ENCODE measurements around the gene OLFM2.
"Not testable (repeated sequence)": the region's sequence is repeated elsewhere in the genome, so short reads cannot be mapped to it uniquely, and the experiment has no call there.

OLFM2 gene

DNA sequence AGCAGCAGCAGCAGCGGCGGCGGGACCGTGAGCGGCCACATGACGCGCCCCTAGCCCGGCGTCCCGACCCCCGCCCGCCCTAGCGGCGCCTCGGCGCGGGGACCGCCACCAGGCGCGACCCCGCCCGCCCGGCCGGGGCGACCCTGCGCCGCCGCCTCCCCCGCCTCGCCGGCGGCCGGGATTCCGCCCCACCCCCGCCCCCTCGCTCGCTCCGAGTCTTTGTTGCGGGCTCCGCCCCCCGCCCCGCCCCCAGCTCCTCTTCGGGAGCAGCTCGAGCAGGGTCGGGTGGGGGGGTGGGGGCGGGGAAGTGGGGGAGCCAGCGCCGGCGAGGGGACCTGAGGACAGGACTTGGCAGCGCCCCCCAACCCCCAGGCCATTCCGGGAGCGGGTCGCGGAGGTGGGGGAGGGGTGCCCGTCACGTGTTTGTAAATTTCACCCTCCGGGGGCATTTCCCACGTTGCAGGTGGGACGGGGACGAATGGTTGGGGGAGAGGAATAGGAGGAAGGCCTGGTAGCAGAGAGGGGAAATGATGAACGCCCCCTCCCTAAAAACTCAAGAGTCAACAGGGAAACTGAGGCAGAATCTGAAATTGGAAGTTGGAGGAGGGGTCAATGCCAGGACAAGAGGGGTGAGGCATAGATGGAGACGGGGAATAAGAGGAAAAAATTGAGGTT is at the start of gene OLFM2:
Gene OLFM2 (minus strand): TSS at position 190 of the 675 bp plus-strand sequence. CDS start 149 bp downstream, at position 41.
- no peak for DNase-seq (ENCODE audit: low read depth)

DNA sequence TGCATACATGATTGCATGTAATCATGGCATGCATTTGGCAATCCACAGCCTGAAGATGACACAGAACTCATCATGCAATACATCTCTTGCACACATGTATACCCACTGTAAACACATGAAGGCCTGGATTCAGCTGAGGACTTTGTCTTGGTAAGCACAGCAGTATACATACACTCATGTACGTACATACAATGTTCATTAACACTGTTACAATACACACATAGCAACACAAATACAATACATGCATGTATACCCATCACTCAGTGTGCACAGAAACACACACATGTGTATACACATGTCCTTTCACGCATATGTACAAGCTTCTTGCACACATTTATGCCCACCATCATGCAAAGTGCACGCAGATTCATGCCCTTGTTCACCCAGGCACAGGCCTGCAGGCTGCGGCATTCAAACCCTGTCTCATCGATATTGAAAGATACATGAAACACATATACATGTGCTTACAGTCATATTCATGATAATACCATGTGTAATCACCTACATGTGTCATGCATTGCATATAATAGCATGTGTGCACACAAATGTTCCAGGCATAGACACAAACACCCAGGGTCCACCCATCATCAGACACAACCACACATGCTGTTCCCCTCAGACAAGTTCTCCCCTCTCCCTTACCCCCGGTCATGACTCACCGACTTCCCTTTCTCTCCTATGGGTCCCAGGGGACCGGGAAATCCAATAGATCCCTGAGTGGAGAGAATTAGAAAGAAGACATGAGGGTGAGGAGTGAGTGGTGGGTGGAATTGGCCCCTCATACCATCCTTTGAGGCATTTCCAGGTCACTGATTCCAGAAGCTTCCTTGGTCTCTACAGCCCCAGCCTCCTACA is 45.3 kb upstream of the OLFM2 start:
- DNase-seq (ENCODE audit: low read depth), result no peak

DNA sequence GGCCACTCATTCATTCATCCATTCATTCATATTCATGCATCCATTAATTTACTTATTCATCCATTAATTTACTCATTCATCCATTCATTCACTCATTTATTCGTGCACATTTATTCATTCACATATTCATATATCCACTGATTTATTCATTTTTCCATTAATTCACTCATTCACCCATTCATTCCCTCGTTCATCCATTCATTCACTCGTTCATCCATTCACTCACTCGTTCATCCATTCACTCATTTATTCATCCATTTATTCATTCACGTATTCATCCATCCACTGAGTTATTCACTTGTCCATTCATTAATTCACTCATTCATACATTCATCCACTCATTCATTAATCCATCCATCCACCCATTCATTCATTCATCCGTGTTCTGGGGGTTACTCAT is 35.8 kb upstream of the OLFM2 start:
- DNase-seq (ENCODE audit: low read depth), result no peak

DNA sequence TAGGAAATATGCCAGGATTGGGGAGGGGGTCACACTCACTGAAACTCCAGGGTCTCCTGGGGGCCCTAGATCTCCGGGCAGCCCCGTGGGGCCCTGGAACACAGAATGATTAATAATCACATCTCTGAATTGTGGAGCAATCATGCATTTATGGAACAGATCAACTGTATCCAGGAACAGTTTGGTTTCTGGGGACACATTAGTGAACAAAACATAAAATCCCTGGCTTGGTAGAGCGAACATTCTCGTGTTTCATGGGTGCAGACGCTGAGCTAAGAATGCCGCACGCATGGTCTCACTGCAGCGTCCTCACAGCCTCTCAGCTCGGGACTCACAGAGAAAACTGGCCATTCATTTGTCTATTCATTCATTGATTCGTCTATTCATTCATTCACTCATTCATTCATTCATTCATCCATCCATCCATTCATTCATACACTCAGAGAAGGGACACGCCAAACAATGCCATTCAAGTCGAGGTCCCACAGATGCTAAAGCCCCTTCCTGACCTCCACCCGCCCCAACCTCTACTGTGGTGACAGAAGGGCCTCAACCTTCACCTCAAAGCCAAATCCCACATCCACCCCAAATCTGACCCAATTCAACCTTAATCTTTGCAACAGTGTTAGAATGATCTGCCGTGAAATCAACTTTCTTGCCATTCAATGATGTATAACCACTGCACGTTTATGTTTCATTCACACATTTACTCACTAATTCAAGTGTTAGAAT is 35.0 kb upstream of the OLFM2 start:
- DNase-seq (ENCODE audit: low read depth), result no peak

DNA sequence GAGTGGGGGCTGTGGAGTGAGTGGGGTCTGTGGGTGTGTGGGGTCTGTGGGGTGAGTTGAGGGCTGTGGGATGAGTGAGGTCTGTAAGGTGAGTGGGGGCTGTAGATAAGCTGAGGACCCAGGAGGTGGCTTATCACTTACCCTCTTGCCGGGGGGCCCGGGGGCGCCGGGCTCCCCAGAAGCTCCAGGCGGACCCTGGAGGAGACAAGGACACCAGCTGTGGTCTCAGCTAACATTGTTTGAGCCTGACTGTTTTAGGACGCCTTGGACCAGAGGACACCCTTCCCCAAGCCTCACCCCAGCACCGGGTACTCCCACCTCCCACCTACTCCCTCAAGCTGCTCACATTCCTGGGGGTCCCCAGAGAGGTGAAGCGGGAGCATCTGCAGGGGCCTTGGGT is 34.2 kb upstream of the OLFM2 start:
- no peak for DNase-seq (ENCODE audit: low read depth)

DNA sequence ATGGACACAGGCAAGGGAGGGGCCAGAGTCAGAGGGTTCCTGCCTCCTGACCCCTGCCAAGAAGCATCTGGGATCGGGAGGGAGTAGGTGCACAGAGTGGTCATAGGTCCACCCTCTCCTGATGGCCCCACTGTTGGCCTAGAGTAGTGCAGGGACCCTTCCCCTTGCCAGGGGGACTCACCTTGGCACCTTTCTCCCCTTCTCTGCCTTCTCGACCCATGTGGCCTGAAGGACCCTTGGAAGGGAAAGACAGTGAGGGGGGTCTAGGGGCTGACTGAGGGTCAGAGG is 33.3 kb upstream of the OLFM2 start:
- no peak for DNase-seq (ENCODE audit: low read depth)

DNA sequence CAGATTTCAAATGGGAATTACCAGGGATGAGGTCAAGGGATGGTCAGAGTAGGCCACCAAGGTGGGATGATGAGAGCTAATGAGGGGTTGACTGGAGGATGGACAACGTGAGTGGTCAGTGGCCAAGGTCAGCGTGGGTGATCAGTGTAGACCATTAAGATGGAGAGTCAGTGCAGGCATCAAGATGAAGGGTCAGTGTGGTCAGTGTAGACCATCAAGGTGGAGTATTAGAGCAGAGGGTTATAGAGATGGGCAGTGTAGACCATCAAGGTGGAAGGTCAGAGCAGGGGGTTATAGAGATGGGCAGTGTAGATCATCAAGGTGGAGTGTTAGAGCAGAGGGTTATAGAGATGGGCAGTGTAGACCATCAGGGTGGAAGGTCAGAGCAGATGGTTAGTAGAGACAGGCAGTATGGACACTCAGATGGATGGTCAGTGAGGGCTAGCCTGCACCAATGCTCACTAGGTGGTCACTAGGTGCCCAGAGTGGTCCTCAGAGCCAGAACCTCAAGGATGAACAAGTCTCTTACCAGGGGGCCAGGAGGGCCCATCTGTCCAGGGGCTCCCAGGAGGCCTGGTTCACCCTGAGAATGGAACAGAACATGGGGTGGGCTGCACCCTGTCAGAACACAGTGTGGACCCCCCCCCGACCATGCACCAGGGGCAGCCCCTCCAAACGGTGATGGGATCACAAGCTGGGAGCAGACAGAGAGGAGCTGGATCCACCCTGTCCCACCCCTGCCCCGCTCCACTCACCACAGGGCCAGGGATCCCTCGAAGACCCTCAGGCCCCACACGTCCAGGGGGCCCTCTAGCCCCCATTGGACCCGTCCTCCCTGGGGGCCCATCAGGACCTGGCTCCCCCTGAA is 32.7 kb upstream of the OLFM2 start:
- DNase-seq (ENCODE audit: low read depth), result no peak

DNA sequence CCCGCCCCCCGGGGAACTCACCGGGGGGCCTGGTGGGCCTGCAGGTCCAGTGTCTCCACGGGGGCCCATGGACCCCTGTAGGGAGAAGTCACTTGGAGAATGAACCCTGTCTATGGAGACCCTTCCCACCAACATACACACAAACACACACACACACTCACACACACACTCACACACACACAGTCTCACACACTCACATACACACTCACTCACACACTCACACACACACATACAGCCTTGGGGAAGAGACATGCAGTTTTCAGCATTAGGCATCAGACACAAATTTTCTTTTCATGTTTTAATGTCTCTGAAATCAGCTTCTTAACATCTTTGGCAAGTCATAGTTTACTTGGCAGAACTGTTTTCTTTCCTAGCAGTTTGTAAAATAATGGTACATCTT is 31.0 kb upstream of the OLFM2 start:
- DNase-seq (ENCODE audit: low read depth), result no peak

DNA sequence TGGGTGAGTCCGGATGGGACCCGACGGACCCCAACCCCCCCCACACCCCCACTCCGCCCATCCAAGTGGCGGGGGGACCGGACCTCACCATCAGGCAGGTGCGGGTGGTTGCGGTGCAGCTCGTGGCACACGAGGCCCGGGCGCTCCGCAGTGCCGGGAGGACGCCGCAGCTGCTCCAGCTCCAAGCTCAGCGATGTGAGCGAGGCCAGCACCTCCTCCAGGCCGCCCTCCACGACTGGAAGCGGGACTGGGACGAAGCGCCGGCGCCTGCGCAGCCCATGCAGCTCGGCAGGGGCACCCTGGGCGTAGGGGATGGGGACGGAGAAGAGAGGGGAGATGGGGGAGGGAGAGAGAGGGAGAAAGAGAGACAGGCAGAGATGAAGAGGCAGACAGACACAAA is 30.1 kb upstream of the OLFM2 start:
- no peak for DNase-seq (ENCODE audit: low read depth)

DNA sequence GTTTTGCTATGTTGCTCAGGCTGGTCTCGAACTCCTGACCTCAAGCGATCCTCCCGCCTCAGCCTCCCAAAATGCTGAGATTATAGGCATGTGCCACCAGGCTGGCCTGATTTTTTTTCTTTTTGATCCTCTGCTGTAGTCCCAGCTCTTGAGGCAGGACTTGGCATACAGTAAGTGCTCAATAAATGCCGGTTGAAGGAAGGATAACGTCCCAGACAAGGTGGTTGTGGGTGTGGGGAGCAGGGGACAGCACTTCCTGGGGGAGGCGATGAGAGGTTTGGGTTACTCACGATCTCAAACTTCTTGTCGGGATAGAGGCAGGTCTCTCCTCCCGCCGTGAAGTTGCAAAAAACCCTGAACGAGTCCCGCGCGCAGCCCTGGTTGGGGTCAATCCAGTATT is 29.7 kb upstream of the OLFM2 start:
- DNase-seq (ENCODE audit: low read depth), result no peak

DNA sequence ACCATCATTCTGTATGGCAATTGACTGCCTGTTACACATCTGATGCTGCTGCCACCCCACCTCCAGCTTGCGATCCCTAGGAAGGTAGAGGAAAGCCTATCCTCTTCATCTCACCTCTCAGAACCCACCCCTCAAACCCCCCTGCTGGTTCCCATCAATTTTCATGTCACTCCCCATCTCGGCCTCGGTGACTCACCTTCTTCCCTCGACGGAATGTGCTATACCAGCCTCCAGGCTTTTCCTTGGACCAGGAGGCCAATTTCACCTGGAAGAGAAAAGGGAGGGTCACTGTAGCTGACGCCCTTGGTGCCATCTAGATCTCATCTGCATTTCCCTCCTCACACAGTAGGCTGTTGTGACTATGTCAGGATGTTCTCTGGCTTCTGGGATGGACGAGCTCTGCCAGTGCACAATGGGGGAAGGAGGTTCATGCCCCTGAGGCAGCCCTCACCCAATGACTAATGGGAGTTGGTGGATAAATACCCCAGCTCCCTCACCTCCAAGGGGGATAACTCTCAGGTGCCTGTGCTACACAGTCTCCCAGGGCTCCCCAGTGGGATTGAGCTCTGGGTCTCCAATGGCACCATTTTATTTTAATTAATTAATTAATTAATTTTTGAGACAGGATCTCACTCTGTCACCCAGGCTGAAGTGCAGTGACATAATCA is 26.4 kb upstream of the OLFM2 start:
- no peak for DNase-seq (ENCODE audit: low read depth)

DNA sequence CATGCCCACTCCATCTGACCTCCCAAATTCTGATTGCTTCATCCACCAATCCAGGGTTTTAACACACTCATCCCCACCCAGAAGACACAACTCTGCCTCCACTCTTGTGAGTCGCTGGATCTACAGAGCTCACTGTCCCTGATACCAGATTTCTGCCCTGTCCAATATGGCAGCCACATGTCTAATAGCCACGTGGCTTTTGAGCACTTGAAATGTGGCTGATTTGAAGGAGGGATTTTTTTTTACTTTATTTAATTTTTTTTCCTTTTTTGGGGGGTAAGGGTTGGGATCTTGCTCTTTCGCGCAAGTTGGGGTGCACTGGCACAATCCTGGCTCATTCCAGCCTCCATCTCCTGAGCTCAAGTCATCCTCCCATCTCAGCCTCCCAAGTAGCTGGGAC is 24.8 kb upstream of the OLFM2 start:
- DNase-seq (ENCODE audit: low read depth), result no peak

DNA sequence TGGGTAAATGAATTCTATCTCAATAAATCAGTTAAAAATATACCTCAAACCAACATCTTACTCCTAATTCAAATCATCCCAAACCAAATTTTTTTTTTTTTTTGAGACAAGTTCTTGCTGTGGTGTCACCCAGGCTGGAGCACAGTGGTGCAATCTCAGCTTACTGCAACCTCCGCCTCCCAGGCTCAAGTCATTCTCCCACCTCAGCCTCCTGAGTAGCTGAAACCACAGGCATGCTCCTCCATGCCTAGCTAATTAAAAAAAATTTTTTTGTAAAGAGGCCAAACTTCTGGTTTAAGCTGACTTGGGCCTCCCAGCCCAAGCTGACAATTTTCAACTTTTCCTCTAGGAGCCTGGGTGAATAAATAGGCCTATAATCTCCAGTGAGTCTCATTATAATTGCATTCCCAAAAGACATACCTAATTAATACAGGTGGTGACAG is 22.1 kb upstream of the OLFM2 start:
- peak; percentile 90 for DNase-seq (ENCODE audit: low read depth)

DNA sequence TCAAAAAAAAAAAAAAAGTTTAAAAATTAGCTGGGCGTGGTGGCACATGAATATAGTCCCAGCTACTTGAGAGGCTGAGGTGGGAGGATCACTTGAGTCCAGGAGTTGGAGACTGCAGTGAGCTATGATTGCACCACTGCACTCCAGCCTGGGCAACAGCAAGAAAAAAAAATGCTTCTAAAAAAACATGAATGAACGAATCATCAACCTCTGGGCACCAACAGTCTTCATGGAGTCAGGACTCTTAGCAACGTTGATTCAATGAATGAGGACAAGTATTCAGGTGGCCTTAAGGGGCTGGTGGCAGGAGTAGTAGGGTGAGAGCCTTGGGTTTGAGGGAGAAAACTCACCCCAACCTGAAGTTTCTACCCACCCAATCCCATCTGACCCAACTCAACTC is 20.6 kb upstream of the OLFM2 start:
- no peak for DNase-seq (ENCODE audit: low read depth)

DNA sequence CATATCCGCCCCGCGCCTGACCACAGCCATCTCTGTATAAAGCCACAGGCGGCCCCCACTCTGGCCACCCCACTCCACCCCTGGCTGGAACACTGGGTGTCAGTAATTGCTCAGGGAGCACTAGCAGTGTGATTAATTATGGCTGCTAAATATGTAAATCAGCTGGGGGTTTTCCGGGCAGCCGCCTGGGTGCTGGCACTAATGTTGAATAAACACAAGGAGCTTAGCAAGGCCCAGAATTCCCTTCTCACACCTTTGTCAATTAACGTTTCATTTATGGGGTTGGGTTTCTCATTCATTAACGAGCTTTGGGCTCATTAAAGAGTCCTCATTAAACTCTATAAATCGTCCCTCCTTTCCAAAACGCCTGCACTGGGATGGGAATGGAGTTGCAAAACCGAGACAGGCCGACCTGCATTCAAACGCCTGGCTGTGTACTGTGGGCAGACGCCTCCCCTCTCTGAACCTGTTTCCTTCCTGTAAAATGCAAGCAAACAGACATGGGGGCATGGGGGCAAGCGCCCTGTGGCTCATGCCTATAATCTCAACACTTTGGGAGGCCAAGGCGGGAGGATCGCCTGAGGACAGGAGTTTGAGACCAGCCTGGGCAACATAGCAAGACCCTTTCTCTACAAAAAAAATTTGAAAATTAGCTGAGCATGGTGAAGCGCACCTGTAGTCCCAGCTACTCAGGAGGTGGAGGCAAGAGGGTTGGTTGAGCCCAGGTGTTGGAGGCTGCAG is 17.7 kb upstream of the OLFM2 start:
- no peak for DNase-seq (ENCODE audit: low read depth)

DNA sequence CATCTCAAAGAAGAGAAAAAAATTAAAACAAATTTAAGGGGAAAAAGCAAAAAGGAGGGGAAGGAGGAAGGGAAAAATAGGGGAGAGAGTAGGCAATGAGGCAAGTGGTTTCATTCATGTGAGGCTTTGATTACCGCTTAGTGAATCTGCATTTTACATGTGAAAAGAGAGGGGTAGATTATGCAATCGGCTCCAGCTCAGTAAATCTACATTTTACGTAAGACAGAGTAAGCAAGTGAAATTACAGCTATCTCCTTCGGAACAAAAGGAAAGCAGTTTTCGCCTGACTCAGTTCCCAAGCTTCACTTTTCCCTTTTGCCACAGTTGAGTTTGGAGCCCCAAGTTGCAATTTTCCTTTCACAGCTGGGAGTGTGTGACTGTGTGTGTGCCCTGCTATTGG is 16.0 kb upstream of the OLFM2 start:
- DNase-seq (ENCODE audit: low read depth), result no peak

DNA sequence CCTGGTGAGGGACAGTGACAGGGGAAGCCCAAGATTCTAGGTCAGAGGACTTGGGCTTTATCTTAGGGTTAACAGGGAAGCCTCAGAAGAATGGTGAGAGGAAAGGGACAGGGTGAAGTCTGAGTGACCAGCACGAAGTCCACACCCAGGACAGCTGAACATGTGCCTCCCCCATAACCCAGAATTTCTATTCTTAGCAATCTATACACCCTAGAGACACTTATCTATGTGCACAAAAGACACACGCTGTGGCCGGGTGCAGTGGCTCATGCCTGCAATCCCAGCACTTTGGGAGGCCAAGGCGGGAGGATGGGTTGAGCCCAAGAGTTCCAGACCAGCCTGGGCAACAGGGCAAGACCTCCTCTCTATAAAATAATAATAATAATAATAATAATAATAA is 11.1 kb upstream of the OLFM2 start:
- DNase-seq (ENCODE audit: low read depth), result no peak

DNA sequence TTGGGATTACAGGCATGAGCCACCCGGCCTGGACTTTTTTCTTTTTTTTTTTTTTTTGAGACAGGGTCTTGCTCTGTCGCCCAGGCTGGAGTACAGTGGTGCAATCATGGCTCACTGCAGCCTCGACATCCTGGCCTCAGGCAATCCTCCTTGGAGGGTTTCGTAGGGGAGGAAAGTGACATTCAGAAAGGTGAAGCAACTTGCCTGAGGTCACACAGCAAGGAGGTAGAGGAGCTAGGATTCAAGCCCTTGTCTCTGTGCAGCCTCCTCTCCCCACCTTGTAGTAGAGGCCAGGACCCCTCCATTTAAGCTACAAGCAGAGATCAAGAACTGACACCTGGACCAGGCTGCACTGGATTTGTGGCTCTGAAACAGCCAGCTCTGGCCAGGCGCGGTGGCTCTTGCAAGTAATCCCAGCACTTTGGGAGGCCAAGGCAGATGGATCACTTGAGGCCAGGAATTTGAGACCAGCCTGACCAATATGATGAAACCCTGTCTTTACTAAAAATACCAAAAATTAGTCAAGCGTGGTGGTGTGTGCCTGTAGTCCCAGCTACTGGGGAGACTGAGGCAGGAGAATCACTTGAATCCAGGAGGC is 10.3 kb upstream of the OLFM2 start:
- not testable (repeated sequence) for DNase-seq (ENCODE audit: low read depth)

DNA sequence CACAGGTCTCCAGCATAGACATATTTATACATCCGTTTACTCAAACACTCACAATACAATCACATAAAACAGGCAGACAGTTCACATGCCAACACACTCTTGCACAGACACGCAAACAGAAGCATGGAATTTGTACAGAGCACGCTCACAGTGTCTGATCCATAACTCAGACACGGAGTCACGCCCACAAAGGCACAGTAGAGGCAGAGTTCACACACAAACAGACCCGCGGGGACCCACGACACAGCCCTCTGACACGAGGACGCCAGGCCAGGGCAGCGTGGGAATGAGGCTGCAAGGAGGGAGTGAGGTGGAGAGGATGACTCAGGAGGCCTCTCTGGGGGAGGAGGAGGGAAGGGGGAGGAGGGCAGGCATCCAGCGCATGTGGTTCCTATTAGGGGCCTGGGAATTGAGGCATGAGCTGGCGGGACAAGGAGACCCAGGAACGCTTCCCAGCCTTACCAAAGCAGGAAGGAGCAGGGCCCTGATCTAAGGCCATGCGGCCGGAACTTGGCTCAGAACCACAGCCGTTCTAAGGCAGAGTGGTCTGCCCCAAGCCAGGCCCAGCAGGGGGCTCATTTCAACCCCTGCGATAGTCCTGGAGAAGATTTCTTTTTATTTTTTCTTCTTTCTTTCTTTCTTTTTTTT is 9.1 kb upstream of the OLFM2 start:
- peak; percentile 99 for DNase-seq (ENCODE audit: low read depth)

DNA sequence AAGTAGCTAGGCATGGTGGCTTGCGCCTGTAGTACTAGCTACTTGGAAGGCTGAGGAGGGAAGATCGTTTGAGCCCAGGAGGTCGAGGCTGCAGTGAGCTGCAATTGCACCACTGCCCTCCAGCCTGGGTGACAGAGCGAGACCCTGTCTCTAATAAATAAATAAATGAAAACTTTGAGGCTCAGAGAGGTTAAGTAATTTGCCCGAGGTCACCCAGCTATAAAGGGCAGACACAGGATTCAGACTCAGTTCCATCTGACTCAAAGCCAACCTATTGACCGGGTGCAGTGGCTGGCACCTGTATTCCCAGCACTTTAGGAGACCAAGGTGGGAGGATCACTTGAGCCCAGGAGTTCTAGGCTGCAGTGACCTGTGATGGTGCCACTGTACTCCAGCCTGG is 7.4 kb upstream of the OLFM2 start:
- no peak for DNase-seq (ENCODE audit: low read depth)
